Panc1 (cell line): ENCODE data around the gene STK32C. TPM values are rescaled to one million over a fixed set of nuclear protein-coding genes. Genes with fewer than 3 reads are reported as not detected.

Source experiments
- ATAC-seq: fragments of 200-7000 bp; cut with Tn5 transposase; 2 replicates; pipeline ENCODE4 v1.9.1; 2020; ENCODE audit warnings: mild to moderate bottlenecking, moderate library complexity
- BruUV-seq: library from RNA; stranded (reverse); fragments of 400-500 nt; replicated peaks from 2 replicates; lab custom pipeline; 2021; lab: Mats Ljungman, UMichigan
- CTCF ChIA-PET: fragments of 300-600 bp; sonication (Branson Sonifier 250); formaldehyde crosslinking; loops from one replicate; lab custom pipeline; 2022; ENCODE audit warnings: antibody characterized with exemption; lab: Charles Lee
- POLR2A ChIA-PET: fragments of 300-600 bp; sonication (Branson Sonifier 250); formaldehyde crosslinking; loops from one replicate; lab custom pipeline; 2022; ENCODE audit warnings: antibody characterized with exemption; lab: Charles Lee
- DNase-seq: peaks from one replicate; pipeline ENCODE4 v3.0.0-alpha.2; 2010; ENCODE audit warnings: low read depth, low spot score
- H3K27ac ChIP-seq: 2 replicates; pipeline ENCODE4 v1.5.1; 2011; ENCODE audit warnings: mild to moderate bottlenecking, low read length, inconsistent platforms
- H3K27me3 ChIP-seq: fragments of 200-500 bp; sonication (Bioruptor generic); 2 replicates; pipeline ENCODE4 v1.6.0; 2014; ENCODE audit warnings: low read length, inconsistent platforms; ENCODE audit not compliant: control insufficient read depth, insufficient read depth
- H3K36me3 ChIP-seq: fragments of 200-500 bp; sonication (Bioruptor generic); 2 replicates; pipeline ENCODE4 v1.5.1; 2014; ENCODE audit warnings: inconsistent platforms, mild to moderate bottlenecking, low read length, moderate library complexity; ENCODE audit not compliant: control insufficient read depth, insufficient read depth
- H3K4me1 ChIP-seq: 2 replicates; pipeline ENCODE4 v1.5.1; 2011; ENCODE audit warnings: inconsistent platforms, mild to moderate bottlenecking, low read length, moderate library complexity; ENCODE audit not compliant: control insufficient read depth, insufficient read depth
- H3K4me3 ChIP-seq, 2 experiments: 2 replicates each; pipeline ENCODE4 v1.5.1; 2011 to 2012; ENCODE audit warnings: low read depth in 2 of 2, low read length in 2 of 2, mild to moderate bottlenecking in 2 of 2, inconsistent platforms in 1 of 2, moderate library complexity in 1 of 2
- H3K9me3 ChIP-seq: fragments of 200-500 bp; sonication (Bioruptor generic); 2 replicates; pipeline ENCODE4 v1.5.1; 2014; ENCODE audit warnings: low read depth, mild to moderate bottlenecking, inconsistent platforms, low read length, moderate library complexity; ENCODE audit not compliant: control insufficient read depth, insufficient read depth
- CTCF ChIP-seq: fragments of 450-650 bp; IDR thresholded peaks from 2 replicates; pipeline ENCODE4 v1.5.1; 2017; ENCODE audit warnings: mild to moderate bottlenecking
- POLR2AphosphoS5 ChIP-seq: IDR thresholded peaks from 2 replicates; pipeline ENCODE4 v1.6.1; 2012; ENCODE audit warnings: mild to moderate bottlenecking, low read depth, low read length, moderate library complexity
- REST ChIP-seq, 2 experiments: IDR thresholded peaks; 2 replicates each; pipeline ENCODE4 v1.6.1; 2011 to 2012; ENCODE audit warnings: low read depth in 2 of 2, control low read depth in 1 of 2, low read length in 1 of 2, mild to moderate bottlenecking in 1 of 2, moderate library complexity in 1 of 2; ENCODE audit not compliant: insufficient read depth in 1 of 2
- SIN3A ChIP-seq: IDR thresholded peaks from 2 replicates; pipeline ENCODE4 v1.6.1; 2012; ENCODE audit warnings: low read depth, mild to moderate bottlenecking, low read length, moderate library complexity, borderline replicate concordance; ENCODE audit not compliant: insufficient read depth
- TCF7L2 ChIP-seq: IDR thresholded peaks from 2 replicates; pipeline ENCODE4 v1.6.1; 2011; ENCODE audit warnings: mild to moderate bottlenecking, low read depth, low read length, inconsistent platforms
- in situ Hi-C: cut with HindIII; loops from 2 replicates; pipeline ENCODE4 v1.10.0; 2016; ENCODE audit warnings: low sequenced_read_pairs, low pct_unique_long_range_greater_than_20kb
- intact Hi-C: fragments of 100-400 bp; cut with micrococcal nuclease; formaldehyde crosslinking; loops from one replicate; pipeline ENCODE4 v1.10.0; 2022; ENCODE audit not compliant: unreplicated experiment
- total RNA-seq: library from RNA; stranded (reverse); gene quantifications from one replicate; pipeline ENCODE4 v1.2.1, GENCODE V29; 2021; ENCODE audit not compliant: unreplicated experiment

STK32C gene
- total RNA-seq, 1 experiment from 2014 or later, result 53.7 TPM

GRCh38 chr10:132199854-132200311 lies 107.9 kb downstream of the STK32C start:
- intact Hi-C loops, result no loop called here

DNA sequence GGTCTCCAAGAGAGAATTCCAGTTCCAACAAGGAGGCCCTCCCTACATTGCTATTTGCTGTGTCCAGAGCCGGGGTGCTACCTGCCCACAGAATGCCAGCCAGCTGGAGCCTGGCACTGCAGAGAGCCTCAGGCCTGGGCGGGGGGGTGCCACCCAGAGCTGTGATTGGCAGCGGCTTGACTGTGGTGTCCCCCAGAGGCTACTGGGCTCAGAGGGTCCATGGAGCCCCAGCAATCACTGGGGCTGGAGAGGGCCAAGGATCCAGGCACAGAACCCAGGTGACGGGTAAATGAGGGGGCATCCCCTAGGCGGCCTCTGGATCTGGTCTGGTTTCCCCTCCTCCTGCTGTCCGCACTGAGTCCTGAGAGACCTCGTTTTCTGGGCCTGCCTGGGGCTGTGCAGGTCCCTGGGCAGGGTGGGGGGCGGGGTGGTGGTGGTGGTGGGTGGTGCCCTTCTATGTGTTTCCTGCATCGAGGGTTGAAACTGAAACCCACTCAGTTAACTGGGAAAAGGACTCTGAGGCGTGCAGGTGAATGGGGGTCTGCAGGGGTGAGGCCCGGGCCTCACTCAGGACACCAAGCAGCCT lies 108.4 kb downstream of the STK32C start:
- no peak for DNase-seq
- no TSS peak for BruUV-seq
- Histone ChIP-seq H3K27ac (no peak overlapping the region), H3K9me3 (no peaks in the 10 kb centered on the region), H3K36me3 (no peaks in the 10 kb centered on the region), H3K4me3 (no peak overlapping the region), H3K27me3 (no peaks in the 10 kb centered on the region), H3K4me1 (no peaks in the 10 kb centered on the region)
- POLR2A ChIA-PET, result no interaction called here
- CTCF ChIA-PET, result no interaction called here
- TF ChIP-seq SIN3A (no peak), POLR2AphosphoS5 (no peak), REST (IDR thresholded peaks at IDR 0.05; ENCODE audit: insufficient read depth in 1 of 2, low read depth in 2 of 2, low read length in 1 of 2) (no peak), CTCF (no peak), TCF7L2 (no peak)
- intact Hi-C loops, result no loop called here
- no peak for ATAC-seq
- in situ Hi-C loops, result no loop called here

More at GRCh38 chr10:132199854-132200311, 107.9 kb downstream of the STK32C start:
- H3K27me3 ChIP-seq, result no peaks in the 10 kb centered on the region
- ATAC-seq, result no peak
- no peak overlapping the region for H3K4me3 ChIP-seq
- DNase-seq, result no peak
- ChIA-PET POLR2A (no interaction called here), CTCF (no interaction called here)
- H3K4me1 ChIP-seq, result no peaks in the 10 kb centered on the region
- no peaks in the 10 kb centered on the region for H3K9me3 ChIP-seq
- no peak overlapping the region for H3K27ac ChIP-seq
- no peak for TF ChIP-seq TCF7L2
- no peak for TF ChIP-seq POLR2AphosphoS5
- no peak for TF ChIP-seq SIN3A
- no peak for TF ChIP-seq REST (IDR thresholded peaks at IDR 0.05; ENCODE audit: insufficient read depth in 1 of 2, low read depth in 2 of 2, low read length in 1 of 2)
- TF ChIP-seq CTCF, result no peak
- in situ Hi-C loops, result no loop called here
- no TSS peak for BruUV-seq
- no peaks in the 10 kb centered on the region for H3K36me3 ChIP-seq
